Stimulated activated CD4-positive, alpha-beta T cell treated with anti-CD3 and anti-CD28 coated beads, Interleukin-2, amount 100 ng/mL, for 24 hours (primary cell): ENCODE results near the gene FAM228A.

Source experiments
- DNase-seq, 2 donors: peaks; one replicate each; pipeline ENCODE4 v3.0.0-alpha.2; 2020

FAM228A gene

DNA sequence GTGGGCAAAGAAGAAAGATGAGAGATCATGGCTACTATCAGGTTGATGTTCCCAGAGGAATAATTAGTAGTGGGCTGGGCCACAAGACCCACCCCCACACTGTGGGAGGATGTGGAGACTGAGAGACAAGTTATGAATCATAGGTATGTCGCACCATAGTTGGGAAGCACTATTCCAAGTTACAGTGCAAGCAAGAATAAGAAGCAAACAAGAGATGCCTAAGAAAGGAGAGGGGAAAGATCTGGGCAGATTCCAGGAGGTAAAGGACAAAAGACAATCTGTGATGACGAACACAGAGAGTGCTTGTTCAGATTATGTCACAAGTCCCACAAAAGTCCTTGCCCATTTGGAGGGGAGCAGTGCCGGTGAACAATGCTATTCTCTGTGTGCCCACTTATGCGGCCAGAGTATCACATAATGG, 56.6 kb downstream of the FAM228A start:
- no peak for DNase-seq

DNA sequence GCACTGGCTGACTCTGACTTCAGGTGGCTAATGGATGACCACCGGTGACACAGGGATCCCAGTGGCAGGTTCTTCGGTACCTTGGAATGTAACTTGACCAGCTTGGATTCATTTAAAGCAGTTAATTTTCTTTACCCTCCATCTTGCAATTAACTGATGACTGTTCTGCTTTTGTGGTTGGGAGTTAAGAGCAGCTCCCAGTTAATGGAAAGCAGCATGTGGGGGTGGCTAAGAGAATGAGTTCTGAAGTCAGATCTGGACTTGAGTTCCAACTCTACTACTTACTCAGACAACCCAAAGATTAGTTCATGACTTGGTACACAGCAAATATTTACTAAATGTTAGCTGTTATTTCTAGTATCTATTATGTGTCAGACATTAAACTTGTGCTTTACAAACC, 58.5 kb downstream of the FAM228A start:
- no peak for DNase-seq

GRCh38 chr2:24237313-24237712, 62.5 kb downstream of the FAM228A start:
- DNase-seq, result no peak

GRCh38 chr2:24238158-24238557, 63.3 kb downstream of the FAM228A start:
- no peak for DNase-seq

- no peak for DNase-seq
Measured at GRCh38 chr2:24239553-24239952, 64.7 kb downstream of the FAM228A start.
